GM12878 (cell line): ENCODE results near the gene FNTB. TPM values are rescaled to one million over a fixed set of nuclear protein-coding genes. Genes with fewer than 3 reads are reported as not detected.

Source experiments
- ATAC-seq: fragments of 200-7000 bp; cut with Tn5 transposase; 3 replicates; pipeline ENCODE4 v1.9.1; 2020; ENCODE audit warnings: mild to moderate bottlenecking, moderate library complexity
- BruUV-seq: library from RNA; stranded (reverse); fragments of 400-500 nt; replicated peaks from 2 replicates; lab custom pipeline; 2021; lab: Mats Ljungman, UMichigan
- CTCF ChIA-PET: fragments of 300-600 bp; sonication (Branson Sonifier 250); formaldehyde crosslinking; extraction: SDS; loops from one replicate; lab custom pipeline; 2021; ENCODE audit warnings: inconsistent platforms; lab: Yijun Ruan, JAX
- POLR2A ChIA-PET: fragments of 350-600 bp; formaldehyde crosslinking; extraction: SDS; loops from one replicate; lab custom pipeline; 2021; ENCODE audit warnings: inconsistent platforms; lab: Charles Lee
- RAD21 ChIA-PET: fragments of 300-600 bp; sonication (Branson Sonifier 250); formaldehyde crosslinking; loops from one replicate; lab custom pipeline; 2023; ENCODE audit warnings: antibody characterized with exemption; ENCODE audit not compliant: unreplicated experiment; lab: Charles Lee
- SMC1A ChIA-PET: fragments of 300-600 bp; sonication (Branson Sonifier 250); formaldehyde crosslinking; loops from one replicate; lab custom pipeline; 2023; ENCODE audit not compliant: unreplicated experiment, uncharacterized antibody; lab: Charles Lee
- DNase-seq: peaks from one replicate; pipeline ENCODE4 v3.0.0-alpha.2; 2011; ENCODE audit warnings: low read depth, low spot score
- FAIRE-seq: peaks from 3 replicates; lab custom pipeline; 2011; peaks lifted over from hg19 to GRCh38; lab: Jason Lieb, UNC
- H2AFZ ChIP-seq: 2 replicates; pipeline ENCODE4 v1.6.0; 2011; ENCODE audit warnings: low read depth, low read length, control low read depth; ENCODE audit not compliant: control insufficient read depth
- H3K27ac ChIP-seq: 2 replicates; pipeline ENCODE4 v1.5.1; 2011; ENCODE audit warnings: control low read depth; ENCODE audit not compliant: control insufficient read depth, insufficient read depth
- H3K27me3 ChIP-seq, 2 experiments: replicated peaks in 1 of 2; 2 replicates each; pipeline versions ENCODE4 v1.6.0 to v1.6.1; 2011; ENCODE audit warnings: low read length in 1 of 2; ENCODE audit not compliant: control insufficient read depth in 2 of 2, insufficient read depth in 2 of 2
- H3K36me3 ChIP-seq, 2 experiments: 2 replicates each; pipeline ENCODE4 v1.5.1; 2011; ENCODE audit warnings: low read length in 1 of 2; ENCODE audit not compliant: control insufficient read depth in 2 of 2, insufficient read depth in 2 of 2
- H3K4me1 ChIP-seq: 2 replicates; pipeline ENCODE4 v1.6.1; 2011; ENCODE audit warnings: mild to moderate bottlenecking, low read length, moderate library complexity, mixed read lengths; ENCODE audit not compliant: control insufficient read depth, insufficient read depth
- H3K4me2 ChIP-seq: 2 replicates; pipeline ENCODE4 v1.6.0; 2011; ENCODE audit warnings: control low read depth; ENCODE audit not compliant: control insufficient read depth, insufficient read depth
- H3K4me3 ChIP-seq: fragments of 200-600 bp; sonication (generic); 2 replicates; pipeline ENCODE4 v1.5.1; 2016
- H3K79me2 ChIP-seq: 2 replicates; pipeline ENCODE4 v1.6.0; 2011; ENCODE audit warnings: low read length; ENCODE audit not compliant: control insufficient read depth, insufficient read depth
- H3K9ac ChIP-seq: 2 replicates; pipeline ENCODE4 v1.8.0; 2011; ENCODE audit warnings: low read length, control low read depth, mixed read lengths; ENCODE audit not compliant: control insufficient read depth, insufficient read depth
- H3K9me3 ChIP-seq: replicated peaks from 3 replicates; pipeline ENCODE4 v1.5.1; 2011; ENCODE audit warnings: mild to moderate bottlenecking, low read length; ENCODE audit not compliant: control insufficient read depth, insufficient read depth
- H4K20me1 ChIP-seq: 2 replicates; pipeline ENCODE4 v1.6.0; 2011; ENCODE audit not compliant: control insufficient read depth, insufficient read depth
- ATF7 ChIP-seq: fragments of 450-650 bp; IDR thresholded peaks from 2 replicates; pipeline ENCODE4 v1.6.1; 2016; ENCODE audit warnings: low read depth, mild to moderate bottlenecking
- BACH1 ChIP-seq: fragments of 450-650 bp; IDR thresholded peaks from 2 replicates; pipeline ENCODE4 v1.6.1; 2017; ENCODE audit warnings: mild to moderate bottlenecking, borderline replicate concordance
- BMI1 ChIP-seq: fragments of 450-650 bp; IDR thresholded peaks from 2 replicates; pipeline ENCODE4 v1.6.1; 2016; ENCODE audit warnings: mild to moderate bottlenecking, moderate library complexity, borderline replicate concordance
- CBX3 ChIP-seq: fragments of 200-600 bp; sonication (generic); IDR thresholded peaks from 2 replicates; pipeline ENCODE4 v1.6.1; 2016; ENCODE audit warnings: low read depth, borderline replicate concordance
- E2F8 ChIP-seq: fragments of 450-650 bp; IDR thresholded peaks from 2 replicates; pipeline ENCODE4 v1.6.1; 2018; ENCODE audit warnings: mild to moderate bottlenecking, low read depth, moderate library complexity; ENCODE audit not compliant: partially characterized antibody
- FOXM1 ChIP-seq: IDR thresholded peaks from 2 replicates; pipeline ENCODE4 v1.6.1; 2012; ENCODE audit warnings: low read depth, mild to moderate bottlenecking, inconsistent platforms, low read length, moderate library complexity
- KAT2A ChIP-seq: conservative IDR thresholded peaks from 2 replicates; pipeline ENCODE4 v1.6.1; 2011; ENCODE audit warnings: low read depth, low read length; ENCODE audit not compliant: control insufficient read depth
- LARP7 ChIP-seq: fragments of 450-650 bp; IDR thresholded peaks from 2 replicates; pipeline ENCODE4 v1.6.1; 2017; ENCODE audit warnings: mild to moderate bottlenecking
- MEF2B ChIP-seq: fragments of 450-650 bp; IDR thresholded peaks from 2 replicates; pipeline ENCODE4 v1.6.1; 2018; ENCODE audit warnings: mild to moderate bottlenecking, moderate library complexity; ENCODE audit not compliant: partially characterized antibody, poor library complexity, severe bottlenecking
- MYC ChIP-seq: IDR thresholded peaks from 2 replicates; pipeline ENCODE4 v1.6.1; 2011; ENCODE audit warnings: mild to moderate bottlenecking, low read length, moderate library complexity, inconsistent platforms; ENCODE audit not compliant: insufficient read depth, insufficient replicate concordance, insufficient read length, severe bottlenecking
- NFYA ChIP-seq: IDR thresholded peaks from 2 replicates; pipeline ENCODE4 v1.6.1; 2011; ENCODE audit warnings: low read depth, mild to moderate bottlenecking, low read length, improper control_type of control experiment, borderline replicate concordance
- PKNOX1 ChIP-seq: fragments of 450-650 bp; IDR thresholded peaks from 2 replicates; pipeline ENCODE4 v1.6.1; 2016; ENCODE audit warnings: mild to moderate bottlenecking
- SREBF2 ChIP-seq: IDR thresholded peaks from 2 replicates; pipeline ENCODE4 v1.6.1; 2012; ENCODE audit warnings: mild to moderate bottlenecking, low read length
- WGBS: methylation state at CpG from one replicate; pipeline ENCODE4 v1.1.6; 2016; ENCODE audit warnings: low lambda C conversion rate; ENCODE audit not compliant: insufficient replicate concordance, insufficient coverage; ENCODE audit errors: missing lambda C conversion rate; 5-methylcytosine and 5-hydroxymethylcytosine counted together
- in situ Hi-C: fragments of 300-500 bp; cut with MboI; formaldehyde crosslinking; loops from 9 replicates; pipeline ENCODE4 v1.14.3; 2018; ENCODE audit warnings: mixed read lengths
- intact Hi-C: fragments of 100-400 bp; cut with micrococcal nuclease; formaldehyde crosslinking; loops from one replicate; pipeline ENCODE4 v1.14.2; 2022; ENCODE audit not compliant: unreplicated experiment
- polyA plus RNA-seq, 11 experiments: library from polyadenylated mRNA; depleted of rRNA in 4 of 11; unstranded in 6 of 11; stranded (reverse) in 5 of 11; fragments of >200 nt; fragmentation: Nextera tagmentation in 4 of 11; fragmentation: Illumina TruSeq in 1 of 11; extraction: Ambion mirVana in 4 of 11; extraction: Trizol in 1 of 11; gene quantifications; 1 replicate in 1 of 11; 2 replicates in 10 of 11; pipeline versions ENCODE4 v1.2.1 to v1.2.3, GENCODE V29; 2011 to 2016; ENCODE audit warnings: inconsistent platforms in 2 of 11, missing spikeins in 2 of 11, low read depth in 1 of 11
- total RNA-seq, 4 experiments: library from RNA; depleted of rRNA in 3 of 4; stranded (reverse); fragments of >200 nt in 3 of 4; fragmentation: Illumina TruSeq in 1 of 4; extraction: Trizol in 1 of 4; gene quantifications; 2 replicates each; pipeline versions ENCODE4 v1.2.1 to v1.2.3, GENCODE V29; 2013 to 2021

Gene FNTB
- total and polyA plus RNA-seq, 10 of the 15 experiments (the other 5 are each of a cell fraction or from before 2014, with no cell fraction given), result 10.4 to 25.1 (median 16.7) TPM

- H3K79me2 ChIP-seq, result no peaks in the 10 kb centered on the region
- DNase-seq, result no peak
- in situ Hi-C loops (no loop called here), intact Hi-C loops (no loop called here)
- H4K20me1 ChIP-seq, result no peaks in the 10 kb centered on the region
- H3K9me3 ChIP-seq, result no peaks in the 10 kb centered on the region
- H3K4me3 ChIP-seq, result no peak overlapping the region
- no peak for TF ChIP-seq NFYA
- TF ChIP-seq SREBF2, result no peak
- TF ChIP-seq PKNOX1, result no peak
- TF ChIP-seq MYC, result no peak
- ChIA-PET CTCF (no interaction called here), RAD21 (no interaction called here), POLR2A (no interaction called here), SMC1A (no interaction called here)
- no TSS peak for BruUV-seq
- H3K4me1 ChIP-seq, result no peaks in the 10 kb centered on the region
- no peak overlapping the region for H3K9ac ChIP-seq
- H3K27me3 ChIP-seq, result no peaks in the 10 kb centered on the region
- WGBS, result 87% methylated on average over 6 of the region's 6 CpGs
- ATAC-seq, result no peak
- peaks cover 14 to 15% of the 10 kb centered on the region in 2 experiments for H3K36me3 ChIP-seq
- no peak overlapping the region for H2AFZ ChIP-seq
- FAIRE-seq, result no peak
- H3K27ac ChIP-seq, result no peak overlapping the region
- no peak overlapping the region for H3K4me2 ChIP-seq
Measured at GRCh38 chr14:65072256-65072655, 85.6 kb downstream of the FNTB start.

GRCh38 chr14:65072937-65073336 is 86.2 kb downstream of the FNTB start:
- no peak for DNase-seq
- Histone ChIP-seq H3K36me3 (peaks cover 18 to 21% of the 10 kb centered on the region in 2 experiments), H3K9ac (no peak overlapping the region), H4K20me1 (no peaks in the 10 kb centered on the region), H3K4me1 (no peaks in the 10 kb centered on the region), H2AFZ (no peak overlapping the region), H3K4me2 (no peak overlapping the region), H3K27me3 (no peaks in the 10 kb centered on the region), H3K9me3 (no peaks in the 10 kb centered on the region), H3K4me3 (no peak overlapping the region), H3K79me2 (no peaks in the 10 kb centered on the region), H3K27ac (no peak overlapping the region)
- intact Hi-C loops (no loop called here), in situ Hi-C loops (no loop called here)
- FAIRE-seq, result no peak
- 100% methylated on average over 1 of the region's 1 CpG for WGBS
- POLR2A ChIA-PET, result no interaction called here
- SMC1A ChIA-PET, result interaction anchor here (0.8 kb wide), 1 partner anchor 38 kb away, joined by 3 read pairs; no protein-coding TSS in a partner anchor
- ATAC-seq, result no peak
- CTCF ChIA-PET, result no interaction called here
- BruUV-seq, result no TSS peak
- RAD21 ChIA-PET, result no interaction called here
- TF ChIP-seq E2F8, result no peak
- no peak for TF ChIP-seq KAT2A
- no peak for TF ChIP-seq LARP7
- no peak for TF ChIP-seq ATF7
- TF ChIP-seq BACH1, result no peak
- TF ChIP-seq MEF2B, result no peak
- TF ChIP-seq CBX3, result no peak
- no peak for TF ChIP-seq BMI1
- no peak for TF ChIP-seq FOXM1
